GM18951 (cell line): ENCODE measurements around the gene PTPRF.

Experiments
- POLR2A ChIP-seq: IDR thresholded peaks from 4 replicates; pipeline ENCODE4 v1.6.1; 2011; ENCODE audit warnings: mild to moderate bottlenecking; ENCODE audit not compliant: insufficient read length, insufficient read depth; ENCODE audit errors: extremely low read depth
- in situ Hi-C: fragments of 300-500 bp; cut with MboI; formaldehyde crosslinking; loops from one replicate; pipeline ENCODE4 v1.12.0; 2022; ENCODE audit warnings: low sequenced_read_pairs, mixed read lengths, inconsistent platforms; ENCODE audit not compliant: unreplicated experiment

PTPRF gene

GRCh38 chr1:43546388-43547100 is 15.9 kb downstream of the PTPRF start:
- in situ Hi-C loops, result loop anchor here (25.0 kb wide), 1 partner anchor 491 kb away; the partner anchor contains the start of gene SLC6A9
- TF ChIP-seq POLR2A, result no peak

DNA sequence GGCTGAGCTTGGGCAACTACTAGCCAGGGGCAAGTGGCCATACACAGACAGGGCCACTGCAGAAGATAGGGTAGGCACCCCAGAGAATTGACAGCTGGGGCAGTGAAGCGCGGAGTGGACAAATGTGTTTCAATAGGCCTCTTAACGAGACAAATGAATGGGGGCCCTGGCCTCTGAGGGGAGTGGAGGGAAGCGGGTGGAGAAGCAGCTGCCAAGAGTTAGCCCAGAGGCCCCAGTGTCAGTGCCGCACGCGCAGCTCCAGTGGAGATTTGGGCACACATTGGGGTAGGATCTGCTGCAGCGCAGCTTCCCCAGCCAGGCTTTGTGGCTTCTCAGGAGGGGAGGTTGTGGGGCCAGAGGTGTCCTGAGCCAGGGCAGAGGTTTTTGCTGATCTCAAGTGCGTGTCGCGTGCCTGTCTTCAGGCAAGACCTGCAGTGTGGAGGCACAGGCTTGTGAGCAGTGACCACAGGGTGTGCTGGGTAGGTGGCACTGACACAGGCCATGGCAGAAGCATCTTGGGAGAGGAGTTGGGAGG is 16.9 kb downstream of the PTPRF start:
- TF ChIP-seq POLR2A, result no peak
- in situ Hi-C loops, result loop anchor here (25.0 kb wide), 1 partner anchor 490 kb away; the partner anchor contains the start of gene SLC6A9

DNA sequence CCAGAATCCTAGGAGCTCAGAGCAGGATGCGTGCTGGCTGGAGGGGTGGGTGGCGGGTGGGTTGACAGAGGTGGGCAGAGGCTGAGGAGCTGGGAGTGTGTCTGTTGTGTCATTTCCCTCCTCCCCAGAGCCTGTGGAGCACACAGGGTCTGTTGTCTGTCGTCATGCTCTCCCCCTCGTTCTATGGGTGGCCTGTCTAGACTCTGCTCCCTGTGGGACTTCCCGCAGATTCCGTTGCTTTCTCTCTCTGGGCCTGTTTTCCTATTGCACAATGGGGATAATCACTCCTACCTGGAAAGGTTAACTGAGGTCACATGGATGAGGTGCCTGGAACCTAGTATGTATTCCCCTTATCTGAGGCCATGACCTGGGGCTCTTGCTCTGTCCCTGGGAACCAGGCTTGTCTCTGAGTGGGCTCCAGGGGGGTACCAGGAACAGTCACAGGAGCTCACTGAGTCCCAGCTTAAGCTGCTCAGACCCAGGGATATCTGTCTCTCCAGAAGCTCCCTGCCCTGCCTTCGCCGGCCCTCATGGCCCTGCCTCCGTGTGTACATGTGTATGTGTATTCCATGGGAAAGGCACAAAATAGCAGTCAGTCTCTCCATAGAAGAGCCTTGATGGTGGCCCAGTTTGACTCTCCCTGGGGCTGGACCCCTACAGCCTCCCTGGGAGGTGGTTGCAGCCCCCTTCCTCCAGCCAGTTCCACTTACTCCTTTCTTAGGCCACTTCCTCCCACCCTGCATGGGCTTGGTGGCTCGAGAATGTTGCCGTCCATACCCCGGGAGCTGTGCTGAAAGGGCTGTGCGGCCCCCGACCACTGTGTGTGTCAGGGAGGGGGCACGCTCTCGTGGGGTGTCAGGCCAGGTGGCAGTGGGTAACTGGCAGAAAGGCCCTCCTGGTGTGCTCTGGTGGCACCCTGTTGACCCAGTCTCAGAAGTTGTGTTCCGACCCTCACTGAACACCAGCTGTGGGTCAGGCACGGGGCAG is 17.9 kb downstream of the PTPRF start:
- no peak for TF ChIP-seq POLR2A
- in situ Hi-C loops, result loop anchor here (25.0 kb wide), 1 partner anchor 489 kb away; the partner anchor contains the start of gene SLC6A9

- in situ Hi-C loops, result loop anchor here (25.0 kb wide), 1 partner anchor 488 kb away; the partner anchor contains the start of gene SLC6A9
Observed at GRCh38 chr1:43549394-43549793, 18.7 kb downstream of the PTPRF start.

DNA sequence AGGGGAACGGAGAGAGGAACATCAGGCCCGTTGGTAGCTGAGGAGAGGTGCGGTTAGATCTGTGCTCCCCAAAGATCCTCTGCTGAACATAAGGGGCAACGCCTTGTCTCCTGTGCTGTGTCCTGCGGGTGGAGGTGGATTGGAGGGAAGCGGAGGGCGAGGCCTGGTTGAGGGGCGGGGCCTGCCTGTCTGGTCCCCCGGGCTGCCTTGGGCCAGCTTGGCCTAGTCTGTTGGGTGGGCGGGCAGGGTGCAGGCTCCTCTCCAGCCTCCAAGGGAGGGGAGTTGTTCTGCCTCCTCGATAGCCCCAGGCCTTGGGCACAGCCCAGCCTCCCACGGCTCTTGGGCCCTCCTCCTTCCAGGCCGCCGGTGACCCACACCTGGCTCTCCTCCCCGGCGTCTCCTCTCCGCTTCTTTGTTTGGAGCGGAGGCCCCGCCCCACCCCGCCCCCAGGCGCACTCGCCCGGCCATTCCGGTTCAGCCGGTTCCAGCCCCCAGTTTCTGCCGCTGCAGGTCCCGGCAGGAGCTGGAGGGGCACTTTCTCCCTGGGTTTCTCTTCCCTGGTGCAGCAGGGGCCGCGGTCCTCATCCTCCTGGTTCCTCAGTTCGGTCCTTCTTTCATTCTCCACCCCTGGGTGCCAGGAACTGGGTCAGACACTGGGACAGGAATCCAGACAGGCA is 19.4 kb downstream of the PTPRF start:
- no peak for TF ChIP-seq POLR2A
- in situ Hi-C loops, result loop anchor here (25.0 kb wide), 1 partner anchor 487 kb away; the partner anchor contains the start of gene SLC6A9

DNA sequence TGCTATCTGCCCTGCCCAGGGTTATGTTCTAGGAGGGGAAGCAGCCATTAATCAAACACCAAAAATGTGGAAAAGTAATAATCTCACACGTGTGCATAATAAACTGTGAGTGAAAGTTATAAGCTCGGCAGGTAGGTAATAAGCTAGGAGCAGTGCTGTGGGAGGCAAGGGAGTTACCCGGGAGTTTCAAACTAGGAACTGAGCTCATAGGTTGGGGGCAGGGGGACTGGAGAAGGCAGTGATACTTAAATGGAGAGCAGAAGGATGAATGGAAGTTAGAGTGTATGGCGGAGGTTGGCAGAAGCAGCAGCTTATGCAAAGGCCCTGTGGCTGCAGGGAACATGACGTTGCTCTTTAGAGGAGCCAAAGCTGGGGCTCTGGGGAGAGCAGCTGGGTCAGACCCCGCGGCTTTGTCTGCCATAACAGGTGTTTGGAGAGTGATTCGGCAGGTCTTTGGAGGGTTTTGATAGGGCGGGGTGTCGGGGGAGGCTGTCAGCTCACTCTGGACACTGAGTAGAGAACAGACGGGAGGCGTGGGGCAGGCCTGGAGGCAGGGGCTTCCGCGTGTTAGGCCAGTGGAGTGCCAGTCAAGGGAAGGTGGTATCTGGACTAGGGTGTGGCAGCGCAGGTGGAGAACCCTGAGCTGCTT is 20.0 kb downstream of the PTPRF start:
- in situ Hi-C loops, result no loop called here

GRCh38 chr1:43551396-43551888 is 20.8 kb downstream of the PTPRF start:
- no peak for TF ChIP-seq POLR2A

More for the DNA sequence above, 20.0 kb downstream of the PTPRF start:
- no peak for TF ChIP-seq POLR2A

DNA sequence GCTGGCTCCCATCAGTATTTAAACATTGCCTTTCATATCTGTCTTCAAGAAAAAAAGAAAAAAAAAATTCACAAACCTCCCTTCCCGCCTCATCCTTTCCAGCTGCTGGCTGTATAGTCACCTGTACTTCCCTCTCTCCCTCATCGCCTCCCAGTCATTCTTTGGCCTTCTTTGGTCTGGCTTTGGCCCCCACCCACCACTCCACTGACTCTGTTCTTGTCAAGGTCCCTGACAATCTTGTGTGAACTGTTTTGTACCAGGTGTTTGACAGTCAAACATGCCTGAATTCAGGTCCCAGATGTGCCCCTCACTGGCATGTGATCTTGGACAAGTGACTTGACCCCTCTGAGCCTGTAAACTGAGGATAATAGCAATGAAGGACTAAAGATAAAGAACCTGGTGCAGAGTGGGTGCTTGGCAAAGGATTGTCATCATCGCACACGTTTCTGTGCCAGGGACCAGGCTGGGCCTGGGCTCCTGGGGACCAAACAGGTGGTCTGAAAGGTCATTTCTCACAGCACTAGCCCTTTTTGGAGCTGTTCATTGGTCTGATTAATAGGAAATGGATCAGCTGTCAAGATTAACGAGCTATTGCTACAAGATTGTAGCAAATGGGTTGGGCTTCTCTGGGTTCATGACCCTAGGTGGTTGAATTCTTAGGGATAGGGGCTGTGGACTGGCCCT is 21.5 kb downstream of the PTPRF start:
- in situ Hi-C loops, result no loop called here
- TF ChIP-seq POLR2A, result no peak

More at GRCh38 chr1:43551396-43551888, 20.8 kb downstream of the PTPRF start:
- in situ Hi-C loops, result no loop called here

DNA sequence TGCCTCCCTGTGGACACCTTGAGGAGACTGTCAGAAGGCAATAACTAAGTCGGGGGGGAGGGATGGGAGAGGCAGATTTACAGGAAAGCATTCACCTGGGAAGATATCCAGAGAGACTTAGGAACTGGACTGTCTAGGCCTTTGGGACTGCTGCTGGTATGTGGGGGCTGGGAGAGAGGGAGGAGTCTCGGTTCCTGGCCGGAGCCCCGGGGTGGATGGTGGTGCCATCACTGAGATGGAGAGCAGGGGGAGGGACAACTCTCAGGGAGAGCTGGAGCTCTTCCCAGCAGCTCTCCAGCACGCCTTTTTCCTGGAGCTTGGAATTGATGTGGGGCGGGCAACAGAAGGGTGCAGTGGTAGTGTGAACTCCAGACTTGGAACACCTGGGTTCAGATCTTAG is 22.1 kb downstream of the PTPRF start:
- no peak for TF ChIP-seq POLR2A
- in situ Hi-C loops, result no loop called here

GRCh38 chr1:43554444-43554992 is 23.8 kb downstream of the PTPRF start:
- TF ChIP-seq POLR2A, result no peak
- in situ Hi-C loops, result no loop called here

DNA sequence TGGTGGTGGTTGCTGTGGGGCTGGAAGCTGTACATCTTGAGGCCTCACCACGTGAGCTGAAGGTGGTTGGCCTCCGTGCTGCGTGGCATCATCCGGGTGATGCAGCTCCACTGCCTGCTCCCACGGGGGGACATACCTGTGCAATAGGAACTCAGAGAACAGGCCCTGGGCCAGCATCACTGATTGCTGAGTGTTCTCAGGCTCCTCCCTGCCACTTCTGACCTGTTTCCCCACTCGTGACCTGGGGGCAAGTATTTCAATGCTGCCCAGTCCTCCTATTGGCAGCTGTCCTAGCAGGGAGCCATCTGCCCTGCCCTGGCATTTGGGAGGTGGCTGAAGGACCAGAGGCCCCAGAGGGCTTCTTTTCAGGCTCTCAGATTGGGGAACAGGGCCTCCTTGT is 26.1 kb downstream of the PTPRF start:
- in situ Hi-C loops, result no loop called here
- no peak for TF ChIP-seq POLR2A
